HepG2 (cell line): ENCODE results near the gene TMEM135. TPM values are rescaled to one million over a fixed set of nuclear protein-coding genes. Genes with fewer than 3 reads are reported as not detected.
A peak's percentile ranks its signal among the peaks of the same experiment; 100 is the strongest.

Experiments
- CREBL2 ChIP-seq: sonication (generic); formaldehyde crosslinking; IDR thresholded peaks from 2 replicates; pipeline ENCODE4 v1.8.1; 2023; ENCODE audit warnings: missing genetic modification reagents, mild to moderate bottlenecking, borderline replicate concordance
- CREM ChIP-seq, 2 experiments: sonication (generic) in 1 of 2; formaldehyde crosslinking in 1 of 2; IDR thresholded peaks; 2 replicates each; pipeline versions ENCODE4 v1.4.0 to v1.6.1; 2016 to 2020; ENCODE audit warnings: antibody characterized with exemption in 1 of 2, mild to moderate bottlenecking in 1 of 2, missing genetic modification reagents in 1 of 2
- DZIP1 ChIP-seq: sonication (generic); formaldehyde crosslinking; IDR thresholded peaks from 2 replicates; pipeline ENCODE4 v1.5.0; 2020; ENCODE audit warnings: mild to moderate bottlenecking, missing genetic modification reagents
- ETV6 ChIP-seq: sonication (generic); formaldehyde crosslinking; conservative IDR thresholded peaks from 2 replicates; pipeline ENCODE4 v1.4.0; 2020; ENCODE audit warnings: missing genetic modification reagents
- EZH2 ChIP-seq: conservative IDR thresholded peaks from 2 replicates; pipeline ENCODE4 v1.6.1; 2012; ENCODE audit warnings: mild to moderate bottlenecking, low read depth, low read length, moderate library complexity
- FIP1L1 ChIP-seq: fragments of 200-400 bp; formaldehyde crosslinking; IDR thresholded peaks from 2 replicates; pipeline ENCODE4 v1.6.1; 2018; ENCODE audit warnings: low read depth, mild to moderate bottlenecking, low read length, moderate library complexity, borderline replicate concordance; ENCODE audit not compliant: insufficient read depth
- FOXJ3 ChIP-seq: sonication (generic); formaldehyde crosslinking; IDR thresholded peaks from 2 replicates; pipeline ENCODE4 v1.4.0; 2020; ENCODE audit warnings: missing genetic modification reagents, mild to moderate bottlenecking, borderline replicate concordance
- HDAC2 ChIP-seq: sonication (generic); formaldehyde crosslinking; IDR thresholded peaks from 2 replicates; pipeline ENCODE4 v1.4.0; 2020; ENCODE audit warnings: missing genetic modification reagents
- ISX ChIP-seq: sonication (generic); formaldehyde crosslinking; conservative IDR thresholded peaks from 2 replicates; pipeline ENCODE4 v1.5.0; 2020; ENCODE audit warnings: missing genetic modification reagents
- KLF15 ChIP-seq: sonication (generic); formaldehyde crosslinking; IDR thresholded peaks from 2 replicates; pipeline ENCODE4 v1.8.1; 2023; ENCODE audit warnings: borderline replicate concordance, mild to moderate bottlenecking, inconsistent platforms, missing genetic modification reagents, mixed read lengths
- MXI1 ChIP-seq: IDR thresholded peaks from 3 replicates; pipeline ENCODE4 v1.6.1; 2012; ENCODE audit warnings: low read depth, low read length, inconsistent platforms, borderline replicate concordance
- NFE2 ChIP-seq: sonication (generic); formaldehyde crosslinking; IDR thresholded peaks from 2 replicates; pipeline ENCODE4 v1.4.0; 2020; ENCODE audit warnings: missing genetic modification reagents
- NR2C2 ChIP-seq: sonication (generic); formaldehyde crosslinking; IDR thresholded peaks from 2 replicates; pipeline ENCODE4 v1.4.0; 2020; ENCODE audit warnings: missing genetic modification reagents, mild to moderate bottlenecking, moderate library complexity, borderline replicate concordance
- PATZ1 ChIP-seq: sonication (generic); formaldehyde crosslinking; IDR thresholded peaks from 2 replicates; pipeline ENCODE4 v1.4.0; 2020; ENCODE audit warnings: missing genetic modification reagents
- PTBP1 ChIP-seq: fragments of 200-400 bp; formaldehyde crosslinking; IDR thresholded peaks from 2 replicates; pipeline ENCODE4 v1.6.1; 2018; ENCODE audit warnings: low read length, low read depth; ENCODE audit not compliant: poor library complexity, severe bottlenecking
- SAFB2 ChIP-seq: sonication (generic); formaldehyde crosslinking; IDR thresholded peaks from 2 replicates; pipeline ENCODE4 v1.5.1; 2020; ENCODE audit warnings: missing genetic modification reagents, low read depth, mild to moderate bottlenecking, borderline replicate concordance
- SMAD3 ChIP-seq: sonication (generic); formaldehyde crosslinking; IDR thresholded peaks from 2 replicates; pipeline ENCODE4 v1.4.0; 2020; ENCODE audit warnings: missing genetic modification reagents
- ZBTB7B ChIP-seq: sonication (generic); formaldehyde crosslinking; IDR thresholded peaks from 2 replicates; pipeline ENCODE4 v1.4.0; 2020; ENCODE audit warnings: missing genetic modification reagents
- ZNF12 ChIP-seq: sonication (generic); formaldehyde crosslinking; IDR thresholded peaks from 2 replicates; pipeline ENCODE4 v1.5.0; 2020; ENCODE audit warnings: missing genetic modification reagents
- ZNF34 ChIP-seq: sonication (generic); formaldehyde crosslinking; IDR thresholded peaks from 2 replicates; pipeline ENCODE4 v1.4.0; 2020; ENCODE audit warnings: mild to moderate bottlenecking, missing genetic modification reagents, borderline replicate concordance
- ZNF362 ChIP-seq: sonication (generic); formaldehyde crosslinking; IDR thresholded peaks from 2 replicates; pipeline ENCODE4 v1.4.0; 2020; ENCODE audit warnings: missing genetic modification reagents, mild to moderate bottlenecking, borderline replicate concordance
- ZNF570 ChIP-seq: sonication (generic); formaldehyde crosslinking; IDR thresholded peaks from 2 replicates; pipeline ENCODE4 v1.4.0; 2020; ENCODE audit warnings: mild to moderate bottlenecking, missing genetic modification reagents, borderline replicate concordance
- ZNF747 ChIP-seq: sonication (generic); formaldehyde crosslinking; IDR thresholded peaks from 2 replicates; pipeline ENCODE4 v1.8.1; 2023; ENCODE audit warnings: missing genetic modification reagents, mild to moderate bottlenecking, borderline replicate concordance
- ZNF772 ChIP-seq: sonication (generic); formaldehyde crosslinking; IDR thresholded peaks from 2 replicates; pipeline ENCODE4 v1.5.0; 2020; ENCODE audit warnings: mild to moderate bottlenecking, missing genetic modification reagents
- ZNF780A ChIP-seq: sonication (generic); formaldehyde crosslinking; IDR thresholded peaks from 2 replicates; pipeline ENCODE4 v1.8.0; 2022; ENCODE audit warnings: mild to moderate bottlenecking, missing genetic modification reagents, moderate library complexity
- polyA plus RNA-seq, 8 experiments: library from polyadenylated mRNA; depleted of rRNA in 3 of 8; stranded (reverse) in 7 of 8; unstranded in 1 of 8; fragments of >200 nt; fragmentation: Illumina TruSeq in 4 of 8; extraction: Trizol in 4 of 8; gene quantifications; 2 replicates each; pipeline versions ENCODE4 v1.2.1 to v1.2.3, GENCODE V29; 2011 to 2016; ENCODE audit warnings: low read depth in 4 of 8, missing spikeins in 1 of 8, mixed read lengths in 1 of 8; ENCODE audit not compliant: insufficient read depth in 1 of 8
- total RNA-seq, 5 experiments: library from RNA; depleted of rRNA; stranded (reverse); fragments of >200 nt; fragmentation: Illumina TruSeq; extraction: Trizol; gene quantifications; 2 replicates each; pipeline ENCODE4 v1.2.3, GENCODE V29; 2016; ENCODE audit warnings: low read depth in 1 of 5

TMEM135 gene
- total and polyA plus RNA-seq, 2 of the 13 experiments (the other 11 are each of a cell fraction or from before 2014, with no cell fraction given), result 36.6 to 88.9 TPM

GRCh38 chr11:87076874-87077429 lies 39.2 kb downstream of the TMEM135 start (continued):
- peak; percentile 81 for TF ChIP-seq CREM (IDR thresholded peaks at IDR 0.05)
- TF ChIP-seq CREM (CRISPR knock-in tag; IDR thresholded peaks at IDR 0.05), result no peak
- TF ChIP-seq NFE2 (CRISPR knock-in tag), result no peak
- no peak for TF ChIP-seq ETV6 (CRISPR knock-in tag)
- TF ChIP-seq SMAD3 (CRISPR knock-in tag), result 0 out of 2 replicates have a peak, but pooled peaks have one; percentile 47
- peak; percentile 90; the same call in 1 of the 2 replicates for TF ChIP-seq FOXJ3 (CRISPR knock-in tag)
- TF ChIP-seq KLF15 (CRISPR knock-in tag), result no peak
- TF ChIP-seq ZNF570 (CRISPR knock-in tag), result no peak
- no peak for TF ChIP-seq ZNF34 (CRISPR knock-in tag)
- no peak for TF ChIP-seq DZIP1 (CRISPR knock-in tag)
- TF ChIP-seq ZNF780A (CRISPR knock-in tag), result no peak
- TF ChIP-seq ZNF12 (CRISPR knock-in tag), result peak; percentile 24; the same call in 1 of the 2 replicates
- peak; percentile 87 for TF ChIP-seq HDAC2 (CRISPR knock-in tag)
- peak; percentile 56; the same call in 1 of the 2 replicates for TF ChIP-seq ZNF362
- TF ChIP-seq NR2C2 (CRISPR knock-in tag), result peak; percentile 63
- no peak for TF ChIP-seq CREBL2
- TF ChIP-seq ZNF747 (CRISPR knock-in tag), result 0 out of 2 replicates have a peak, but pooled peaks have one; percentile 32
- no peak for TF ChIP-seq EZH2
- TF ChIP-seq PATZ1 (CRISPR knock-in tag), result no peak
- no peak for TF ChIP-seq ZBTB7B (CRISPR knock-in tag)
- TF ChIP-seq ISX (CRISPR knock-in tag), result no peak
- no peak for TF ChIP-seq SAFB2 (CRISPR knock-in tag)
- TF ChIP-seq ZNF772, result no peak
- no peak for TF ChIP-seq PTBP1
- TF ChIP-seq MXI1, result peak; percentile 59; the same call in 2 of the 3 replicates
- no peak for TF ChIP-seq FIP1L1
